Measurements from ENCODE around the gene UNC13C.

UNC13C gene

DNA sequence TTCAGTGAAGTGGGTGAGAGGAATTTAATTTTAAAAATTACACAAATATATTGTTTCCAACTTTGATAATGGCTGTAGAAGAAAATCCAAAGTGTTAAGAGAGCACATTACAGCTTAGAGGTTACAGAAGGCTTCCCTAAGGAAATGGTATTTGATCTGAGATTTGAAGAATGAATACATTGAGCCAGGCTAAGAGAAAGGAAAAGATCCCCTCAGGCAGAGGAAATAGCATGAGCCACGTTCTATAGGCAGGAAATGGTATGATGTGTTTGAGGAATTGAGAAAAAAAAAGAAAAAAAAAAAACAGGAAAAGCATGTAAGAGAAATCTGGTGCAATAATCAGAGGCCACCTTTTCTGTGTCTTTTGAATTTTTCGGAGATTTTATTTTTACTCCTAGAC, 48.6 kb downstream of the UNC13C start:
- no peak for DNase-seq

DNA sequence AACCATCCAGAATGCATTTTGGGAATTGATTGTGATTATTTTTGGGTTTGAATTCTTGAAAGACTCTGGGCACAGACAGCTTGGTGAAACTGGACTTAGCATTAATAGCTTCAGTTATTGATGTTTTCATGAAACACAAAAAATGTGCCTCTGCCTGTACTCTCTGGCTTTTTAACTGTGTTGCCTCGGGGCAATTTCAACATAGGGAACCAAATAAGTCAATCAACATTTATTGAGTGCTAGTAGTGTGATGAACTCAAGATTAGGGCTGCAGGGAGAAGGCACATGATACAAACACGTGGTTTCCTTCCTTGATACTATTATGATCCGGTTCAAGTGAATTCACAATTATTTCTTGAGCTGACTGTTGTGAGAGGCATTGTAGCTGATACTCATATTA, 50.8 kb downstream of the UNC13C start:
- DNase-seq, result no peak

- DNase-seq, result no peak
Observed at GRCh38 chr15:54032066-54032465, 53.8 kb downstream of the UNC13C start.

- no peak for DNase-seq
Observed at GRCh38 chr15:54033356-54033860, 55.2 kb downstream of the UNC13C start.

GRCh38 chr15:54033869-54034458, 55.7 kb downstream of the UNC13C start:
- no peak for DNase-seq

DNA sequence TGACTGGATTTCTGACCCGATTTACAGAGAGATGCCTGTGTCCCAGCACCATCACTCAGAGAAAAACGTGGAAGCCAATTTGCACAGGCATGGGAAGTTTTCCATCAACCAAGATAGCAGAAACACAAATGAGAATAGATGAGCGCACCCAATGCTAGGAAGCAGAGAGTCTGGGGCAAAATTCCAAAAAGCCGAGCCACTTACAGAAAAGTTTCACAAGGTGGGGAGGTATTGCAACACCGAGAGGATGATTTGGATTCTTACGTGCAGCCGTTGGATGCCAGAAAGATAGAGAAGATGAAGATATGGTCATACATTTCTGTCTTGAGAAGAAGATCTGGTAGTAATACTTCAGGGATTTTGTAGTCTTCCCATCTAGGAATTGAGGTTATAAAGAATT, 57.4 kb downstream of the UNC13C start:
- no peak for DNase-seq

- no peak for DNase-seq
Observed at GRCh38 chr15:54045397-54045796, 67.2 kb downstream of the UNC13C start.

- no peak for DNase-seq
Observed at GRCh38 chr15:54046093-54046492, 67.9 kb downstream of the UNC13C start.

DNA sequence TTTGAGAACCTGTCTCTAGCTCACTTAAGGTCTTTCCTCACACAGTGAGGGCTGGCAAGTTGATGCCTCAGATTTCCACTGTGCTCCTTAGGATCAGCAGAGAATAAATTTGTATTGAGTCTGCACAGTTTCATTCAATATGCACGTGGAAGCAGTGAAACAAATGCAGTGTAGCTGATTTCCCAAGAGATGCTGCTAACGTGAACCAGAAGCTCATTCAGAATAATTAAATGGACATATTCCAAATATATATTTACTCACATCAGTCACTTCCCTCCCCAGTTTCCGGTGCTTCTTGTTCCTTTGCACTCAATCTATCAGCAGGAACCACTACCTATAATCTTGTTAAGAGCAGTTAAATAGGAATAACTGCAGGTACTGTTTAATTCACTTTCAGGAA, 86.1 kb downstream of the UNC13C start:
- DNase-seq, result no peak

- DNase-seq, result no peak
Observed at GRCh38 chr15:54066403-54066802, 88.2 kb downstream of the UNC13C start.

DNA sequence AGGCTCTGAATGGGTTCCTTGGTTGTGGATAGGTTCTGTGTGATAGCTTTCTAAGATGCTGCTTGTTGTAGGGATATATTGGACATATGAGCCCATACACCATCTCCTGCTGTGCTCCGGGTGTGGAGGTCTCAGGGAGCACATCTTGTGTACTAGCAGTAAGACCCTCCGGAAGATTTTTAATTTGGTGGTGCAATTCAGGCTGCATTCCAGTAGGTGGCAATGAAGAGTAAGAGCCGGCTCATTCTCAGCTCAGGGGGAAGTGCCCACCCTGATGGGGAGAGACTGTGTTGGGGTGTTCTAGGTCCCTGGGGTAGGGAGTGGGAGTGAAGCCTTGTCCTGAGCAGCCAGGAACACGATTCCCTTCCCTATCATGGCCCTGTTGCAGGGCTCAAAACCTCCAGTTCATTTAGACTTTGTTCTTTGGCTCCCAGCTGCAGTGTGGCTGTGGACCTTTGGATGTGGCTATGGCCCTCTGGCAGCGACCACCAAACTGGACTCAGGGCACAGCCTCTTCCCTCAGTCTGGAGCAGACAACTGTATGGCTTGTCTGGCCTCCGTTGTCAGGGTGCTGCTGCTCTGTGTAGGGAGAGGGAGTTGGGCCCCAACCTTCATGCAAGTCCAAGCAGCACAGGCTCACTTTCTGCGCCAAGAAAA, 104.7 kb downstream of the UNC13C start:
- peak; percentile 9 for DNase-seq

DNA sequence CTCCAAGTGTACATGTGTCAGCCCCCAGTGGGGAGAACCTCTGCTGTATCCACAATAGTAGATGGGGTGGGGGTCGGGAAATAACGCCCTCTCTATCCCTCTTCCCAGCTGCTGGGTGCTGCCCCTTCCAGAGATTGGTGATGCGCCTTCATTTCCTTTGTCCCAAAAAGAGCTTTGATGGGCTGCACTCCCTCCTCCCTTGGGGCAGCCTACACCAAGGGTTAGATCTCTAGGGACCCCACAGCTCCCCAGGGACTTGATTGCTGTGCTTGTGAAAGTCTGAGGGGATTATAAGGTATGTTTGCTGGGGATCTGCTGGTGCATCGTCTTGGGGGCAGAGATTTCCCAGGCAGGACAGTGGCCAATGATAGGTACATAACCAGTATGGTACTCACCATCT, 105.3 kb downstream of the UNC13C start:
- DNase-seq, result no peak

GRCh38 chr15:54083991-54084390, 105.8 kb downstream of the UNC13C start:
- DNase-seq, result no peak

GRCh38 chr15:54088837-54089236, 110.6 kb downstream of the UNC13C start:
- DNase-seq, result no peak

DNA sequence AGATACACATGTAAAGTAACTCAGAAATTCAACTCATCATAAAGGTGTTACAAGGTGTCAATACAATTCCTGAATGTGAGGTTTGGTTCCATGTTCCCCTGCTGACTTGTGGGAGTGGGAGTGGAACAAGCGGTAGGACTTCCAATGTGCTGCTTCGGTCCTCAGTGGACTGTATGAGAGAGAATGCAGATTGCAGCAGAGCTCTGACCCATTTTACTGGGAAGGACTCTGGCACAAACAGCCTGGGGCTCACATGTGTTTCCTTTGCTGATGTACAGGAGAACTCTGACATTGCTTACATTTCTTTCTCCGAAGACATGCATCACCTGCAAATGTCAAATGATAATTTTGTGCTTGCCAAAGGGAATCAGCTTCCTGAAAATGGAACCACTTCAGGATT, 111.5 kb downstream of the UNC13C start:
- no peak for DNase-seq

GRCh38 chr15:54091651-54092050, 113.4 kb downstream of the UNC13C start:
- DNase-seq, result no peak

DNA sequence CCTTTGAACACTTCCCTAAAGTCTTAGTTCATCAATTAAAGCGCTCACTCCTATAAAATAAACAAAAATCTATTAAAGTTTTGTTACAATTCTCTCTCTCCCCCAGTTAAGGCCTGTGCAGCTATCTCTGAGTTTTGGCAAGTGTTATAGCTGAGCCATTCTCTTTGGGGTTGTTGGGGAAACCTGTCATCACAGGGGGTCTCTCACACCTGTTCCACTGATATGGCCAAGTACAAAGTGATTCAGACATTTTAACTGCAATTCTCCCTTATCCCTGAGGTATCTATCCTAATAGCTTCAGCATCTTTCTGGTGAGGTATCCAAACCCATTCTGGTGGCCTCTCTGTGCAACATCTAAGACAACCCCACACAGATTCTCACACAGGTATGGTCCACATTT, 116.4 kb downstream of the UNC13C start:
- no peak for DNase-seq

GRCh38 chr15:54097019-54097418, 118.8 kb downstream of the UNC13C start:
- no peak for DNase-seq

- no peak for DNase-seq
Observed at GRCh38 chr15:54099010-54099409, 120.8 kb downstream of the UNC13C start.

DNA sequence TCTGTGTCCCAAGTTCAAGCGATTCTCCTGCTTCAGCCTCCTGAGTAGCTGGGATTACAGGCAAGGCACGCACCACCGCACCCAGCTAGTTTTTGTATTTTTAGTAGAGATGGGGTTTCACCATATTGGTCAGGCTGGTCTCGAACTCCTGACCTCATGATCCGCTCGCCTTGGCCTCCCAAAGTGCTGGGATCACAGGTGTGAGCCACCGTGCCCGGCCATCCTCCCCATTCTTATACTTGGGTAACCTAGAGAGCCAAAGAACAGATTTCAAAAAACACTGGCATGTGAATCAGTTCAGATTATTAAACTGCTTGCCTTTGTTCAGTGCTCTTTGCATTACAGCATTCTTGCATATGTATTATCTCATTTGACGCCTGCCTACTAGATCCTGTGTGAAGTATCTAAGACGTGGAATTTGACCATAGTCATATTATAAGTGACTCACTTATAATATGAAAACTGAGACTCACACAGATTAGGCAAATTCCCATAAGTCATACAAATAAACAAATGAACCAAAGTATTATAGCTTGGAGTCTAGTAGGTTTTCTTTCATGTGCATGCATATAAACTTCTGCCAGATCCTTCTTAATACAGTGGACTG, 123.5 kb downstream of the UNC13C start:
- no peak for DNase-seq

- DNase-seq, result no peak
Observed at GRCh38 chr15:54102704-54103103, 124.5 kb downstream of the UNC13C start.

- DNase-seq, result no peak
Observed at GRCh38 chr15:54109014-54109413, 130.8 kb downstream of the UNC13C start.

- no peak for DNase-seq
Observed at GRCh38 chr15:54119051-54119450, 140.8 kb downstream of the UNC13C start.

GRCh38 chr15:54120949-54121463, 142.8 kb downstream of the UNC13C start:
- DNase-seq, result no peak
